GM18511 (cell line): ENCODE results near the gene RCOR3.
"Not testable (repeated sequence)": the region's sequence is repeated elsewhere in the genome, so short reads cannot be mapped to it uniquely, and the experiment has no call there.

Experiments used
- ATAC-seq: cut with Tn5 transposase; IDR thresholded peaks from one replicate; pipeline ENCODE4 v1.9.1; 2021; ENCODE audit warnings: mild to moderate bottlenecking, moderate library complexity; ENCODE audit not compliant: unreplicated experiment

Gene RCOR3

DNA sequence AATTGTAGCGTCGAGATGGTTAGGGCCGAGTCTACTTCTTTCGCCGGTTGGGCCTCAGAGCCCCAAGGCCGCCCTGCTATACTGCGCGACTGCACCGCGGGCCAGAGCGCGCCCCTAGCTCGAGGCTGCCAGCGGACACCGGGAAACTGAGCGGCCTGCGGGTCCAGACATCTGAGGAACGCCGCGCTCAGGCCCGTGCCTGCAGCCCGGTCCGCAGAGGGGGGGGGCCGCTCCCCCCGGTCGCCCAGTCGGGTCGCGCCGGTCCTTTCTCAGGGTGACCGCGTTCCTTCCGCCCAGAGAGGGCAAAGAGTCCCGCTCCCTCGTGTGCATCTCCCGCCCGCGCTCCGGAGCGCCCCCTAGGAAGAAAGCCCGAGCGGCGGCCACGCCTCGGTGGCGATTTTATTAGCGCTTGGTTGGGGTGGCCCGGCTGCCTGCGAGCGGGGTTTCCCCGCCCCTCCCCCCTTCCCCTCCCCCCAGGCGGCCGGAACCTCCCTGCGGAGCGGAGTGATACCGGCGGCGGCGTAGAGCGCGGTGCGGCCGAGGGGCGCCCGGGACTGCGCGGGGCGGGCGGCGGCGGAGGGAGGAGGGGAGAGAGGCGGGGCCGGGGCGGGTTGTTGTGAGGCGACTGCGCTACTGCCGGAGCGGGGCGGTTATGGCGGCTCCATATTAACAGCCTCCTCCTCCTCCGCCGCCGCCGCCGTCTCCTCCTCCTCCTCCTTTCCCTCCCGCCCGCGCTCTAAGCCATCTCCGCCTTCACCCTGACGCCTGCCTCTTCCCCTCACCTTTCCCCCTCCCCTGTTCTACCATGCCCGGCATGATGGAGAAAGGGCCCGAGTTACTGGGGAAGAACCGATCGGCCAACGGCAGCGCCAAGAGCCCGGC is at the start of gene RCOR3:
RCOR3 (plus strand) TSS at position 611 of the 882 bp plus-strand sequence; CDS start at position 806, 195 bp downstream.
- peak; percentile 64 for ATAC-seq

DNA sequence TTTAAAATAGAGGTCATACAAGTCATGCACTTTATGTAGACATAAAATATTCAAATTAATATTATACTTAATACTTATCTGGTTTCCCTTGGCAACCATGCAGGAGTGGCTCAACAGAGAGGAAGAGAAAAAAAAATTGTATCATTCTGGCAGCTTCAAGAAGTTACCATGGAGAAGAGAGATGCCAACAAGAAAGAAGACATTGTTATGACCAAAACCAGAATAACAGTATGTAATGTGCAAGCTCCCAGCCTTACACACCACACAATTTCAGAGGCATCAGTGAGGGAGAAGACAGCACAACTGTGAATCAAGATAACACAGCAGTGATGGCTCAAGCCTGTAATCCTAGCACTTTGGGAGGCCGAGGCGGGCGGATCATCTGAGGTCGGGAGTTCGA is 49.1 kb upstream of the RCOR3 start:
- no peak for ATAC-seq

DNA sequence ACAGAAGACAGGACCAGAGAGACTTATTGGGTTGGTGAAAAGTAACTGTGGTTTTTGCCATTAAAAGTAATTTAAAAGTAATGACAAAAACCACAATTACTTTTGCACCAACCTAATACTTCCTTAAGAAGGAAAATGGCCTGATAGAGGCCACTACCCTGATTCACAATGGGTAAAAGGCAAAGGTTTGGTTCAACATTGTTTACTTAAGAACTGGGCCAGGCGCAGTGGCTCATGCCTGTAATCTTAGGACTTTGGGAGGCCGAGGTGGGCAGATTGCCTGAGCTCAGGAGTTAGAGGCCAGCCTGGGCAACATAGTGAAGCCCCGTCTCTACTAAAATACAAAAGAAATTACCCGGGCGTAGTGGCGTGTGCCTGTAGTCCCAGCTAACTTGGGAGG is 48.2 kb upstream of the RCOR3 start:
- no peak for ATAC-seq

DNA sequence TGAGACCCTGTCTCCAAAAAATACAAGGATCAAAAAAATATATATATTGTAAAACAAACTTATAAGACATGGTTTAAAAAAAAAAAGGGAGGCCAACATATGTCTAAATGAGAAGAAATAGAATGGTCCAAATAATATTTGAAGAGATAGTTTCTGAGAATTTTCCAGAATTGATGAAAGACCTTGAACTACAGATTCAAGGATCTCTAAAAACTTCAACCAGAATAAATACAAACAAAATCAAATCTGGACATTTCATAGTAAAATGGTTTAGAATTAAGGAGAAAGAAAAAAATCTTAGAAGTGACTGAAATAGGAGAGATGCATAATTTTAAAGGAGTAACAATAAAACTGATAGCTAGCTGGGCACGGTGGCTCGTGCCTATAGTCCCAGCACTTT is 45.5 kb upstream of the RCOR3 start:
- ATAC-seq: no peak

DNA sequence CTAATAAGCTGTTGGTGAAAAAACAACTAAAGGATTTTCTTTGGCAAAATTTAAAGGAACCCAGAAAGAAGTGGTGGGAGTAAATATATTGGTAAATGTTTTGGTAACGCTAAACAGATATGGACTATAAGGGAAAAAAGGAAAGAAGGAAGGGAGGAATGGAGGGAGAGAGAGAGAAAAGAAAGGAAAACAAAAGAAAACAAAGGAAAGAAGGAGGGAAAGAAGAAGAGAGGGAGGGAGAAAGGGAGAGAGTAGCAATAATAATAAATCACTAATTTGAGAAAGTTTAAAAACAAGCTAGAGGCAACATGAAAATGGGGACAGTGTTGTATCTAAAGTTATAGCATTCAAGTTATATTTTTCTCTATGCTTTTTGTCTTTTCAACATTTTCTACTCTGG is 43.6 kb upstream of the RCOR3 start:
- ATAC-seq: no peak

DNA sequence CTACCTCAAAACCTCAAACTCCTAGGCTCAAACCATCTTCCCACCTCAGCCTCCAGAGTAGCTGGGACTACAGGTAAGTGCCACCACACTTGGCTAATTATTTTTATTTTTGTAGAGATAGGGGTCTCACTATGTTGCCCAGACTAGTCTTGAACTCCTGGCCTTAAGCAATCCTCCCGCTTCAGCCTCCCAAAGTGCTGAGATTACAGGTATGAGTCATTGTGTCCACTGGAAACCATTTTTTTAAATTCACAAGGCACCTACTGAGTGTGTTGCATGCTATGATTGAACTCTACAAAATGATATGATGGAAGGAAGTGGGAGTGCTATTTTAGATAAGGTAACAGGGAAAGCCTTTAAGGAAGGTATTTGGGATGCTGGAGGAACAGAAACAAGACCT is 41.8 kb upstream of the RCOR3 start:
- ATAC-seq: no peak

DNA sequence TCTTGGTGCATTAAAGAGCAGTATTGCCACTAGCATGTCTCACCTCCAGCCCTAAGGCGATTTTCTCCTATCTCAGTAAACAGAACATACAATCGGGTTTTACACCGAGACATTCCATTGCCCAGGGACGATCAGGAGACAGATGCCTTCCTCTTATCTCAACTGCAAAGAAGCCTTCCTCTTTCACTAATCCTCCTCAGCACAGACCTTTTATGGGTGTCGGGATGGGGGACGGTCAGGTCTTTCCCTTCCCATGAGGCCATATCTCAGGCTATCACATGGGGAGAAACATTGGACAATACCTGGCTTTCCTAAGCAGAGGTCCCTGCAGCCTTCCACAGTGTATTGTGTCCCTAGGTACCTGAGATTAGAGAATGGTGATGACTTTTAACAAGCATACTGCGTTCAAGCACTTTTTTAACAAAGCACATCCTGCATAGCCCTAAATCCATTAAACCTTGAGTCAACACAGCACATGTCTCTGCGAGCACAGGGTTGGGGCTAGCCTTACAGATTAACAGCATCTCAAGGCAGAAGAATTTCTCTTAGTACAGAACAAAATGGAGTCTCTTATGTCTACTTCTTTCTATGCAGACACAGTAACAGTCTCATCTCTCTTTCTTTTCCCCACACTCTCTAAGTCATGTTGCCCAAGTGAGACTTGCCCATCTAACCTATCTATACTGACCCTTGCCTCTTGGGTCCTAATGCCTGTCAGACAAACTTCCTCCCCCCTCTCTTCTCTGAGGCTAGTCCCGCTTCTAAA is 36.5 kb upstream of the RCOR3 start:
- ATAC-seq: not testable (repeated sequence)

DNA sequence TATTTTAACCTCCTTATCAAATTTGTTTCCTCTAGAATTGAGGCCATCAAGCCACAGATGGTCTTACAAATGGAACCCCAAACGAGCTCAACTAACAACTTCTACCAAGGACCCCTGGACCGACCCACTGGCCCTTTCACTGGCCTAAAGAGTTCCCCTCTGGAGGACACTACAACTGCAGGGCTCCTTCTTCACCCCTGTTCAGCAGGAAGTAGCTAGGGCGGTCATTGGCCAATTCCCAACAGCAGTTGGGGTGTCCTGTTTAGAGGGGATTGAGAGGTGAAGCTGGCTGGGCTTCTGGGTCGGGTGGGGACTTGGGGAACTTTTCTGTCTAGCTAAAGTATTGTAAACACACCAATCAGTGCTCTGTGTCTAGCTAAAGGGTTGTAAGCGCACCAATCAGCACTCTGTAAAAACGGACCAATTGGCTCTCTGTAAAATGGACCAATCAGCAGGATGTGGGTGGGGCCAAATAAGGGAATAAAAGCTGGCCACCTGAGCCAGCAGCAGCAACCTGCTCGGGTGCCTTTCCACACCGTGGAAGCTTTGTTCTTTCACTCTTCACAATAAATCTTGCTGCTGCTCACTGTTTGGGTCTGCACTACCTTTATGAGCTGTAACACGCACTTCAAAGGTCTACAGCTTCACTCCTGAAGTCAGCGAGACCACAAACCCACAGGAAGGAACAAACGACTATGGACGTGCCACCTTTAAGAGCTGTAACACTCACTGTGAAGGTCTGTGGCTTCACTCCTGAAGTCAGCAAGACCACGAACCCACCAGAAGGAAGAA is 30.4 kb upstream of the RCOR3 start:
- not testable (repeated sequence) for ATAC-seq

DNA sequence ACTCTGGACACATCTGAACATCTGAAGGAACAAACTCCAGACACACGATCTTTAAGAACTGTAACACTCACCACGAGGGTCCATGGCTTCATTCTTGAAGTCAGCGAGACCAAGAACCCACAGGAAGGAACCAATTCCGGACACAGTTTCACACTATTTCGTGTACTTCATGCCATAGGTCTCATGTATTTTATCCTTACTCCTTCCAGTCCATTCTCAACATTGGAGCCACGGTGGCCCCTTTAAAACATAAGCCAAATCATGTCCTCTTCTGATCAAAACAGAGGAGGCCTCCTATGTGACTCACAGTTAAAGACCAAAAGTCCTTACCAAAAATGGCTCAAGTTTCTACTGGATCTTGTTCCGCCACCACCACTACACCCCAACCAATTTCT is 29.8 kb upstream of the RCOR3 start:
- no peak for ATAC-seq

DNA sequence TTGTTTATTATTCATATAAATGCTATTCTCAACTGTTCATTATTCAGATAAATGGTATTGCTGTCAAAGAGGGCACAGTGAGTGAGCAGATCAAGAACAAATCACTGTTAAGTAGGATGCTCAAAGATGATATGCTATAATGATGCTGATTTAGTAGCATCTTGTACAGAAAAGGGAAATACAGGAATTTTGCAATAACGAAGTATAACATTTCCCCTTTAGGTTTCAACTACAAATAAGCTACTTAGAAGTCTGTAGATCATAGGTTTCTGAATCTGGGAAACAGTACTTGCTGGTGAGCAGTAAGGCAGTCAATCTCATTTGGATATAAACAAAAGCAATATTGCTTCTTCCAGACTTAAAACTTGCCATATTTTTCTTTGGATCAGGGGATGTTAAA is 27.3 kb upstream of the RCOR3 start:
- ATAC-seq: no peak

DNA sequence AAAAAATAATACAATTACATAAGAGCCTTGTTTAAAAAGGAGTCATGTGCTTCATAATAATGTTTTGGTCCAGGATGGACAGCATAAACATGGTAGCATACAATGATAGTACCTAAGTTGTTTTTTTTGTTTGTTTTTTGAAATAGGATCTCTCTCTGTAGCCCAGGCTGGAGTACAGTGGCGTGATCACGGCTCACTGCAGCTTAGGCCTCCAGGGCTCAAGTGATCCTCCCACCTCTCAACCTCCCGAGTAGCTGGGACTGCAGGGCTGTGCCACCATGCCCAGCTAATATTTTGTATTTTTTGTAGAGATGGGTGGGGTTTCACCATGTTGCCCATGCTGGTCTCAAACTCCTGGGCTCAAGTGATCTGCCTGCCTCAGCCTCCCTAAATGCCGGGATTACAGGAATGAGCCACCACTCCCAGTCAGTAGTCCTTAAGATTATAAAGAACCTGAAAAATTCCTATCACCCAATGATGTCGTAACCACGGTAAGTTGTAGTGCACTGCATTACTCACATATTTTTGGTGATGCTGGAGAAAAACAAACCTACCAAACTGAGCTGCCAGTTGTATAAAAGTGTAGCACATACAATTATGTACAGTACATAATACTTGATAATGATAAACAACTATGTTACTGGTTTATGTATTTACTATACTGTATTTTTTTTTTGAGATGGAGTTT is 22.4 kb upstream of the RCOR3 start:
- ATAC-seq: no peak

DNA sequence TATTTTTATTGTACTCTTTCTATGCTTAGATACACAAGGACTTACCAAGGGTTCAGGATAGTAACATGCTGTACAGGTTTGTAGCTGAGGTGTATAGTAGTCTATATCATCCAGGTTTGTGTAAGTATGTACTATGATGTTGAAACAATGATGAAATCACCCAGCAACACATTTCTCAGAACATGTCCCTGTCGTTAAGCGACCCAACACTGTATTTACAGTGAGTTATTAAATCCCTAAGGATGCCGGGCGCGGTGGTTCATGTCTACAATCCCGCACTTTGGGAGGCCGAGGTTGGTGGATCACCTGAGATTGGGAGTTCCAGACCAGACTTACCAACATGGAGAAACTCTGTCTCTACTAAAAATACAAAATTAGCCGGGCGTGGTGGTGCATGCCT is 21.6 kb upstream of the RCOR3 start:
- no peak for ATAC-seq

DNA sequence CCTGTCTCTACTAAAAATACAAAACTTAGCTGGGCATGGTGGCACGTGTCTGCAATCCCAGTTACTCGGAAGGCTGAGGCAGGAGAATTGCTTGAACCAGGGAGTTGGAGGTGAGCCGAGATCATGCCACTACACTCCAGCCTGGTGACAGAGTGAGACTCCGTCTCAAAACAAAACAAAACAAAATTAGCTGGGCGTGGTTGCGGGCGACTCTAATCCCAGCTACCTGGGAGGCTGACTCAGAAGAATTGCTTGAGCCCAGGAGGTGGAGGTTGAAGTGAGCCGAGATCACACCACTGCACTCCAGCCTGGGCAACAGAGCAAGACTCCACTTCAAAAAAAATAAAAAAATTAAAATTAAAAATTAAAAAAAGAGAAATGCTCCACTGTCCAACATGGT is 18.6 kb upstream of the RCOR3 start:
- not testable (repeated sequence) for ATAC-seq

DNA sequence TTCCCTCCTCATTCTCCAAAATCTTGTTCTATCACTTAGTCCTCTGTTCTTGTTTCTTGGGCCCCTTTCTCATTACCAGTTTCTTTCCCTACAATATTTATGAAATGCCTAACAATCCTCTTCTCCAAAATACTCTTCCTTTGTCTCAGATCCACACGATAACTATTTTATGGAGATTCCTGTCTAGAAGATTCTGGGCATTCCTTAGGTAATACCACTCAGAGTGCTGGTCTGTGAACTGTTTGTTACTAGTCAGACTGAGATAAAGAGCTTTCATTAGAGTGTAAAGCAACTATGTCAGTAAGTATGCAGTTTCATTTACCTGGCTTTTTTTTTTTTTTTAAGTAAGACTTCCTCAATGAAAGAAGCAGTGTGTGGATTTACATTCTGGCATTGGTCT is 18.1 kb upstream of the RCOR3 start:
- ATAC-seq: no peak

DNA sequence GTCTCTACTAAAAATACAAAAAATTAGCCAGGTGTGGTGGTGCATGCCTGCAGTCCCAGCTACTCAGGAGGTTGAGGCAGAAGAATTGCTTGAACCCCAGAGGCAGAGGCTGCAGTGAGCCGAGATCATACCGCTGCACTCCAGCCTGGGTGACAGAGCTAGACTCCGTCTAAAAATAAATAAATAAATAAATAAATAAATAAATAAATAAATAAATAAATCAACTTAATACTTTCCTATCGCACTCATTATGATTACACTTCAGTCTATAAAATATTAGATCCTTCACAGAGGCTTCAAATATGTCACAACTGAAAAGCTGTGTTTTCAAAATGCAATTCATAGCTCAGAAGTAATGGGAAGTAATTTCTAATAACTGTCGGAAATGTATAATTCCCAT is 15.5 kb upstream of the RCOR3 start:
- ATAC-seq: not testable (repeated sequence)

DNA sequence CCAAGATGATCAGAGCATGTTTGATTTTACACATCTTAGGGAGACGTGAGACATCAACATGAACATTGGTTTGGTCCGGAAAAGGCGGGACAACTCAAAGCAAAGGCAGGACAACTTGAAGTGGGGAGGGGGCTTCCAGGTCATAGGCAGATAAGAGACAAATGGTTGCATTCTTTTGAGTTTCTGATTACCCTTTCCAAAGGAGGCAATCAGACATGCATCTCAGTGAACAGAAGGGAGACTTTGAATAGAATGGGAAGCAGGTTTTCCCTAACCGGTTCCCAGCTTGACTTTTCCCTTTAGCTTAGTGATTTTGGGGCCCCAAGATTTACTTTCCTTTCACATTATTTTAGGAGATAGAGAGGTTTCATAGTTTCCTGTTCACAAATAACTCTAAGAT is 12.6 kb upstream of the RCOR3 start:
- ATAC-seq: not testable (repeated sequence)

DNA sequence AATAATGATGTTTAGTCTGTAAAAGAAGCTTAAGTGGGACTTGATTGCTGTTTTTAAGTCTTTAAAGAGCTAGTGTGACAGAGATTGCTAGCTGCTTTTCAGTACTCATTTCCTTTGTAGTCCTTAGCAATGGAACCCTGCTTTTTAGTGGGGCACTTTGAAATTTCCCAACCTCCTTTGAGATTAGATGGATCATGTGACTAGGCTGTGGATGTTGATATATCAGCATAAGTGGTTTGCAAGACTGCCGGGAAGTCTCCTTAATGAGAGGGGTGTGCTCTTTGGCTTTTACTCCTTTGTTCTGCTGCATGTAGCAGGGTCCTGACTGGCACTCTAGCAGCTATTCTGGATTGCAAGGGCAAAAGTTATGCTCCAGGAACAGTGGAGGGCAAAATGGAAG is 11.2 kb upstream of the RCOR3 start:
- no peak for ATAC-seq

DNA sequence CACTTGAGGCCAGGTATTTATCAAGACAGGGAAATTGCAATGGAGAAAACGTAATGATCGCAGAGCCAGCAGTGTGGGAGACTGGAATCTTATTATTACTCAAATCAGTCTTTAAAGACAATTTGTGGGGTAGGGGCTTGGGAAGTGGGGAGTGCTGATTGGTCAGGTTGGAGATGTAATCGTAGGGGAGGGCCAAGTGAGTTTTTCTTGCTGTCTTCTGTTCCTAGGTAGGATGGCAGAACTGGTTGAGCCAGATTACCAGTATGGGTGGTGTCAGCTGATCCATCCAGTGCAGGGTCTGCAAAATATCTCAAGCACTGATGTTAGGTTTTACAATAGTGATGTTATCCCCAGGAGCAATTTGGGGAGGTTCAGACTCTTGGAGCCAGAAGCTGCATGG is 9.6 kb upstream of the RCOR3 start:
- not testable (repeated sequence) for ATAC-seq

DNA sequence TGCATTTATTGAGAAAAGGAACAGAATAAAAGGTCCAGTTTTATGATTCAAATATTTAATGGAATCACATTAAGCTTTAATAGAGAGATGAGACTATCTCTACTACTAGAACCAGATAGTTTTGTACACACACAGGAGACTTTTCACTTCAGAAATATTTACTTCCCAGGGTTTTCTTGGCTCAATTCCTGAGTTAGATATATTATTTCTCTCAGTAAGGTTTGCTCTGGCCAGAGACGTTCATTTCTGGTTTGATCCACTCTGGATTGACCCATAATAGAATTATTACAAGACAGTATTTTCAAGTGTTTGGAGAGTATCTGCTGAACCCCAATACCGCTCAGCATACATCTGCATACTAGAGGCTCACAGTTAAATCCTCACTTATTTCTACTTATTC is 1.3 kb upstream of the RCOR3 start:
- ATAC-seq: no peak

DNA sequence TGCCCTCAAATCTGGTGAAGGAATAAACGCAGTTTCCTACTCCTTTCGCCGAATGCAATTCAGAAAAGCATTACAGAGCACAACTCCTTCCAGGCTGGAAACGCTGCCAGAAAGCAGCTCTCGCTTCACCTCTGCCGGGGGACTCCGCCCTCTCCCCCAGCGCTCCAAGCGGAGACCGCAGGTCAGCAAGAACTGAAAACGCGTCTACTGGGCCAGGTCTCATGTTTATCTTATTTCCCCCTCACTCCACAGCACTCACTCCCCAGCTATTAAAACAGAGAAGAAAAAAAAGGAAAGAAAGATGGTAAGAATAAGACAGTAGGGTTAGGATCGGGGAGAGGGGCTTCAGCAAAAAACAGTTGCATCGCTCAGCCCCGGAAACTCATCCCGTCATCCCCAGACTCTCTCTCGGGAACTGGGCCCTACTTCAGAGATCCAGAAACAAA is 833 bp upstream of the RCOR3 start:
- peak; percentile 44 for ATAC-seq
